ENCODE measurements around the gene CACNA2D3.

CACNA2D3 gene

GRCh38 chr3:54988838-54989630 is 866.7 kb downstream of the CACNA2D3 start:
- DNase-seq = no peak

- no peak for DNase-seq
These were observed 871.8 kb downstream of the CACNA2D3 start for GRCh38 chr3:54994111-54994513.

- DNase-seq = no peak
These were observed 876.8 kb downstream of the CACNA2D3 start for GRCh38 chr3:54999159-54999558.

GRCh38 chr3:54999811-55000210 is 877.5 kb downstream of the CACNA2D3 start:
- no peak for DNase-seq

- DNase-seq = no peak
These were observed 878.2 kb downstream of the CACNA2D3 start for GRCh38 chr3:55000546-55000945.

GRCh38 chr3:55000953-55001352 is 878.6 kb downstream of the CACNA2D3 start:
- no peak for DNase-seq

GRCh38 chr3:55002416-55002930 is 880.1 kb downstream of the CACNA2D3 start:
- DNase-seq = no peak

GRCh38 chr3:55006244-55006676 is 883.9 kb downstream of the CACNA2D3 start:
- DNase-seq = no peak

GRCh38 chr3:55007971-55008370 is 885.6 kb downstream of the CACNA2D3 start:
- no peak for DNase-seq

GRCh38 chr3:55009372-55009771 is 887.0 kb downstream of the CACNA2D3 start:
- DNase-seq = no peak

- no peak for DNase-seq
These were observed 889.7 kb downstream of the CACNA2D3 start for GRCh38 chr3:55012091-55012490.

GRCh38 chr3:55013145-55013925 is 891.0 kb downstream of the CACNA2D3 start:
- DNase-seq = no peak

GRCh38 chr3:55014081-55014480 is 891.7 kb downstream of the CACNA2D3 start:
- DNase-seq = no peak

- no peak for DNase-seq
These were observed 892.6 kb downstream of the CACNA2D3 start for GRCh38 chr3:55014906-55015305.

GRCh38 chr3:55017876-55018275 is 895.5 kb downstream of the CACNA2D3 start:
- DNase-seq = no peak

- no peak for DNase-seq
These were observed 908.6 kb downstream of the CACNA2D3 start for GRCh38 chr3:55030938-55031337.

- no peak for DNase-seq
These were observed 914.7 kb downstream of the CACNA2D3 start for GRCh38 chr3:55036883-55037577.

GRCh38 chr3:55042591-55042990 is 920.2 kb downstream of the CACNA2D3 start:
- DNase-seq = no peak

- no peak for DNase-seq
These were observed 922.1 kb downstream of the CACNA2D3 start for GRCh38 chr3:55044486-55044885.

GRCh38 chr3:55059027-55059629 is 936.8 kb downstream of the CACNA2D3 start:
- no peak for DNase-seq

- DNase-seq = no peak
These were observed 938.8 kb downstream of the CACNA2D3 start for GRCh38 chr3:55060896-55061719.

- no peak for DNase-seq
These were observed 939.3 kb downstream of the CACNA2D3 start for GRCh38 chr3:55061720-55062034.
